M059J (cell line): ENCODE data around the gene SP140L. TPM values are rescaled to one million over a fixed set of nuclear protein-coding genes. Genes with fewer than 3 reads are reported as not detected.
"Not testable (repeated sequence)": the region's sequence is repeated elsewhere in the genome, so short reads cannot be mapped to it uniquely, and the experiment has no call there.

Experiments
- DNase-seq: peaks from one replicate; pipeline ENCODE4 v3.0.0-alpha.2; 2012; ENCODE audit warnings: low read depth
- total RNA-seq: library from RNA; depleted of rRNA; stranded (reverse); fragments of >200 nt; shearing (Covaris generic); gene quantifications from 2 replicates; pipeline ENCODE4 v1.2.3, GENCODE V29; 2014

SP140L gene
- total RNA-seq, 1 experiment from 2014 or later, result 11.2 TPM

DNA sequence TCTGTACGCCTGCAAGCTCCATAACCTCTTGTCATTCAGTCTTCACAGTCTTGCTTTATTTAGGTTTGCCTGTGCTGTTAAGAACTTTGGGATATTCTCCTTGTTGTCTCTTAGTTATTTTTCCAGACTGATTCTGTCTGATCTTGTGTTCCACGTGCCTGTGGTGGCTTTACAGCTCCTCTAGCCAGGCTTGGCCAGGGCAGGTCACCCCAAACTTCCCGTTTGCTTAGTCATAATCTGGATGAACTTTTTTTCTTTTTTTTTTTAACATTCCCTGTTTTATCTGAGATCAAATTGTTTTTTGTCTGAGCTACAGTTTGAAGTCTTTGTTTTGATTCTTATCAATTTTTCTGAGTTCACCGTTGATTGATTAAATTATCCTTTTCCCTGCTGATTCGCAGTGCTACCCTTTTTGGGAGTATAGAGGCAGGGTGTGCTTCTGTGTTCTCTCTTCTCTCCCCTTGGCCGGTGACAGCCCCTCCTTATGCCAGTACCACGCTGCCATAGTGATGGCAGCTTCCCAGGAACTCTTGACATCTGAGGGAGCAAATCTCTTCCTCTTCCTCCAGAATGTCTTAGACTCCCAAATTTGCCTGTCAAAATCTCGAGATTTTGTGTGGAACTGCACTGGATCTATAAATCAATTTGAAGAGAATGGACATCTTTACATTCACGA is 91.5 kb downstream of the SP140L start:
- DNase-seq, result peak; percentile 83

DNA sequence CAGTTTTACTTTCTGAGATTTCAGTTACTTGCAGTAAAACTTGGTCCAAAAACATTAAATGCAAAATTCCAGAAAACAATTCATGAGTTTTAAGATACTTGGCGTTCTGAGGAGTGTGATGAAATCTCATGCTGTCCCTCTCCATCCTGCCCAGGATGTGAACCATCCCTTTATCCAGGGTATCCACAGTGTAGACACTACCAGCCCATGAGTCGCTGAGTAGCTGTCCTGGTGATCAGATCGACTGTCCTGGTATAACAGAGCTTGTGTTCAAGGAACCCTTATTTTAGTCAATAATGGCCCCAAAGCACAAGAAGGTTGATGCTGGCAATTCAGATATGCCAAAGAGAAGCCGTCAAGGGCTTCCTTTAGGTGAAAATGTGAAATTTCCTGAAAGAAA is 92.2 kb downstream of the SP140L start:
- DNase-seq, result no peak

DNA sequence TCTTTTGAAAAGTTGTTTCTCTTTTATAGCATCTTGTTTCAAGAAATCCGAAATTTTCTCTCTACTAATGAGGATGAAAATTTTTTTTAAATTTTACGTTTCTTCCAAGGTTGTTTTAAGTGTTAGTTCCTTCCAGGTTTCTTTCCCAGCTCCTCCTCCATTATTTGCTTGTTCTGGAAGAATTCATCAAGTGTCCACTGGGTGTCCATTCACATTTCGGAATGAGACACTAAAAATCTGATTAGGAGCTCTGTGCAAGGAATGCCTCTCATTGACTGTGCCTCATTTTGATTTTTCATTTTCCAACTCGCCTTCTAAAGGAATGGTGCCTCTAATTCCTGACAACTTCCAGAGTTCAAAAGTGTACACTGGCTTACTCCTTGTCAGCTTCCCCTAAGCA is 95.2 kb downstream of the SP140L start:
- DNase-seq, result no peak

DNA sequence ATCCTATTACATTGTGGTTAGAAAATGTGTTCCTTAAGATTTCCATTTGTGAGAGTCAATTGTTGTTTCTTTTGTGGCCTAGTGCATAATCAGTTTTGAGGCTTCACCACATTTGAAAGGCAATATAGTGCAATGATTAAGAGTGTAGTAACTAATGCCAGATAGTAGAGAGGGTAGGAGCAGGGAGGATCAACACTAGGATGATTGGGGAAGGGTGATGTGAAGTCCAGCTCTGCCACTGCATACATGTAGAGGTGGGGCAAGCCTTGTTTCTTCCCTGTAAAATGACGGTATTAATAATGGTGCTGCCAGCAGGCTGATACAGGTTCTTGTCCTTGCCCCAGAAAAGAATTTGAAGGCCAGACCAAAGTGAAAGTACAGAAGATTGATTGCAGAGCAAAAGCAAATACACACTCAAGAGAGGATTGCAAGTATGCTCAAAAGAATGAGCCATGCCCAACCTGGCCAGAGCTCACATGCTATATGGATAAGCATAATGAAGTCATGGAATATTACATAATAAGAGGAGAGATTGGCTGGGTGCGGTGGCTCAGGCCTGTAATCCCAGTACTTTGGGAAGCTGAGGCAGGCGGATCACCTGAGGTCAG is 97.0 kb downstream of the SP140L start:
- peak; percentile 63 for DNase-seq

DNA sequence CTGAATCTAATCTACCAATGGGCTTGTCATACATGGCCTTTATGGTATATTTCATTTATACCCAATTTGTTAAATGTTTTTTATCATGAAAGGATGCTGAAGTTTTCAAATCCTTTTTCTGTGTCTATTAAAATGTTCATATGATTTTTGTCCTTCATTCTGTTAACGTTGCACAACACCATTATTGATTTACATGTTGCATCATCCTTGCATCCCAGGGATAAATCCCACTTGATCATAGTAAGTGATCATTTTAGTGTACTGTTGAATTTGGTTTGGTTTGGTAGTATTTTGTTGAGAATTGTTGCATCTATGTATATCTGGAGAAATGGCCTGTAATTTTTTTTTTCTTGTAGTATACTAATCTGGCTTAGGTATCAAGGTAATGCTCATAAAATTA is 98.4 kb downstream of the SP140L start:
- no peak for DNase-seq

DNA sequence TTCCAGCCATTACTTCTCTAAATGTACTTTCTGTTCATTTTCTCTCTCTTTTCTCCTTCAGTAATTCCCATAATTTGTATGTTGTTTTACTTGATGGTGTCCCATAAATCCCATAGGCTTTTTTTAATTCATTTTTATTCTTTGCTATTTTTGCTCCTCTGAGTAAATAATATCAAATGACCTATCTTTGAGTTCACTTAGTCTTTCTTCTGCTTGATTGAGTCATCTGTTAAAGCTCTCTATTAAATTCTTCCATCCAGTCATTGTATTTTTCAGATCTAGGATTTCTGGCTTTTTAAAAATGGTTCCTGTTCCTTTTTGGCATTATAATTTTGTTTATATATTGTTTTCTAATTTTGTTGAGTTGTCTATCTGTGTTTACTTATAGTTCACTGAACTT is 102.5 kb downstream of the SP140L start:
- no peak for DNase-seq

DNA sequence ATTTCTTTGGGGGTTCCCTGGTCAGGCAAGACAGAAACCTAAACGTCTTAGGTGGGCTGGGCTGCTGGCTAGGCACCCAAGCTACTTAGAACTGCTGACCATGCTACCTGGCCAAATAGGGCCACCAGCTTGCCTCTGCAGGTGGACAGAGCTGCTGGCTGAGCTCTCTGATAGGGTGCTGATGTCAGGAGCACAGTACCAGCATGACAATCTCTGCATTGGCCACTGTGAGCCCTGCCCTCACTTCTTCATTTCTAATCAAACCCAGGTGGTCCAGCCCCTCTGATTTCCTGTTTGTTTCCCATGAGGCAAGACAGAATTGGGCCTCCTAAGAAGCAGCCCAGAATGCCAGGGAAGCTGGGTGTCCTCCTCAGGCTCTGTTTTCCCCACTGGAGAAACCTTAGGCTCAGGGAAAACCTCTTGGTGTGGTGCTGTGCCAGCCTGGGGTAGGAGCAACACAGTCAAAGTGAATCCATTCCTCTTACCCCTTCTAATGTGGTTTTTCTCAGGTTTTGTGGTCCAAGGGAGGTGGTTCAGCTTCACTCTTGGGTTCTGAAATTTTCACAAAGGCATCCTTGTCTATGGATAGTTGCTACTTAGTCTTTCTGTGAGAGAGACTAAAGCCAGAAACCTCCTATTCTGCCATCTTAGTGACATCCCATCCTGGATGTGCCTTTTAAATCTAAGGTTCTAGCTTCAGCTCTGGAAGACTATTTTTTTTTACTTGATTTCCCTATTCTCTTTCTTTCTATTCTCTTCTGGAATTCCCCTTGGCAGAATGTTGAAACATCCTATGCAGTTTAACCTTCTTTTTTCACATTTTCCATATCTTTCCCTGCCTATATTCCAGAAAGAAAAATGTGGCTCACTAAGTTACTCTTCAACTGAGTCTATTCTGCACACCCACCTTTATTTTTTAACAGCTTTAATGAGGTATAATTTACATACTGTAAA is 104.2 kb downstream of the SP140L start:
- DNase-seq, result no peak

DNA sequence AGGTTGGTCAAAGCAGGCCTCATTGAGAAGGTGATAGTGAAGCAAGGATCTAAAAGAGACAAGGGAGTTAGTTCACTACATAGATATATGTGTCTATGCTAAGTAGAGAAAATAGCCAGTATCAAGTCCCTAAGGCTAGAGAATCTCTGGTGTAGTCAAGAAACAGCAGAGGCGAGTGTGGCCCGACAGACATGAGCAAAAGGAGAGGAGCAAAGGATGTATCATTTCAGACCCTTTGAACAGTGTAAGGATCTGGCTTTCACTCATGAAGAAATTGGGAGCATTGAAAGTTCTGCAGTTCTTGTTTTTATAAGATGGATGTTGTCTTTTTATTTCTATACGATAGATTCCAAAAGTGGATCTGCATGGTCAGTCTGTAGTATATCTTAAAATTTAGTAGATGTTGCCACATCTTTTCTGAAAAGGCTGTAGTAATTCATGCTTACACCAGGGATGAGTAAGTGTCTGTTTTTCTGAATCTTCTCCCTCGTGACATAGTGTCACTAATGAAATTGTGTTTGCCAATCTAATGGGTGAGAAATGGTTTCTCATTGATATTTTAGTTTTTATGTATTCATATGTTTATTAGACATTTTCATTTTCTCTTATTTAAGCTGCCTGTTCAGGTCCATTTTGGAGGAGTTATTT is 107.8 kb downstream of the SP140L start:
- DNase-seq, result no peak

GRCh38 chr2:230435431-230435830 is 108.4 kb downstream of the SP140L start:
- no peak for DNase-seq

DNA sequence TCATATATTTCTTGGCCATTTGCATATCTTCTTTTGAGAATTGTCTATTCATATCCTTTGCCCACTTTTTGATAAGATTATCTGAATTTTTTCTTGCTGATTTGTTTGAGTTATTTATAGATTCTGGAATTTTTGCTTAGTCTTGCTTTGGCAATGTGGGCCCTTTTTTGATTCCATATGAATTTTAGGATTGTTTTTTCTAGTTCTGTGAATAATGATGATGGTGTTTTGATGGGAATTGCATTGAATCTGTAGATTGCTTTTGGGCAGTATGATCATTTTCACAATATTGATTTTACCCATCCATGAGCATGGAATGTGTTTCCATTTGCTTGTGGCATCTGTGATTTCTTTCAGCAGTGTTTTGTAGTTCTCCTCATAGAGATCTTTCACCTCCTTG is 112.1 kb downstream of the SP140L start:
- not testable (repeated sequence) for DNase-seq

DNA sequence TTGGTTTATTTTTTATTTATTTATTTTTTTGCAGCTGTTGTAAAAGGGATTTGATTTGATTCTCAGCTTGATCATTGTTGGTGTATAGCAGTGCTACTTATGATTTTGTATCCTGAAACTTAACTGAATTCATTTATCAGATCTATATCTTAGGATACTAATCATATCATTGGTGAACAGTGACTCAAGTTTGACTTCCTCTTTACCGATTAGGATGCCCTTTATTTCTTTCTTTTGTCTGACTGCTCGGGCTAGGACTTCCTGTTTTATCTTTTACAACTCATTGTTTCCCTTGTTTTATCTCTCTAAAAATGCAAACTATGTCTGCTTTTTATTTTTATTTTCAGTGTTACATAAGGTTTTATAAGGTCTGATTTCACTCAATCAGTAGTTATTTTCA is 112.6 kb downstream of the SP140L start:
- DNase-seq, result no peak

DNA sequence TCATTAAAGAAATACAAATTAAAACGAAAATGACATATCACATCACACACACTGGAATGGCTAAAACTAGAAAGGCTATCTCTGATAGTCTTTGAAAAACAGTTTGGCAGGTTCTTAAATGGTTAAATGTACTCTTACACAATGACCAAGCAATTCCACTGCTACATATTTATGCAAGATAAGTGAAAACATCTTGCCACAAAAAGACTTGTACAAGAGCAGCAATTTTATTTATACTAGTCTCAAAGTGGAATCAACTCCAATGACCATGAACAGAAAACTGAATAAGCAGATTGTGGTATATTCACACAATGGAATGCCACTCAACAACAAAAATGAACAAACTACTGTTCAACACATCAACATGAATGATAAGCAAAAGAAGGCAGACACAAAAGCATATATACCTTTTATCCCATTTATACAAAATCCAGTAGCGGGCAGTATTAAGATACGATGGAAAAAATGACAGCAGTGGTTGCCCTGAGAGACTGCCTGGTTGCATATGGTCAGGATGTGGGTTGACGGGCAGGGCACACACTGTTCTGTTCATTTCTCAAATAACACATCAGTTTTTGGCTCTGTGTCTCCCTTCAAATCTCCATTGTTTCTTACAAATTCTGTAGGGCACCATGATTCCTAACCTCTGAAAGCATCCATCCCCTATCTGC is 114.4 kb downstream of the SP140L start:
- peak; percentile 25 for DNase-seq

DNA sequence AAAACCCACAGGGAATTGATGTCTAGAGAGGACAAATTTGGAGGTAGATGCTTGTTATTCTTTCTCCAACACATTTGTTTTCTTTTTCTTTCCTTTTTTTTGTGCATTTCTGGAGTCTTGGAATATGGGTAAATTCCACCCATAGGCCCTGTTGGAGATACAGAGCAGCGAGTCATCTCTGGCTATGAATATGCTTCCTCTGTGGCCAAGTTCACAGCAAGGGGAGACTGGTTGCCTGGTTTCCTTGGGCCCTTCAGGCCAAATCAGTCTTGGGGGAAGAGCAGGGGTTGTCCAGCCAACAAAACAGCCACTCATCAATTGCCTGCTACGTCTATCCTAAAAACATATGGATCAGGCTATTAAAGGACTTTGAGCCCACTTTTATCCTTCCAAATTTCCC is 116.5 kb downstream of the SP140L start:
- peak; percentile 84 for DNase-seq

DNA sequence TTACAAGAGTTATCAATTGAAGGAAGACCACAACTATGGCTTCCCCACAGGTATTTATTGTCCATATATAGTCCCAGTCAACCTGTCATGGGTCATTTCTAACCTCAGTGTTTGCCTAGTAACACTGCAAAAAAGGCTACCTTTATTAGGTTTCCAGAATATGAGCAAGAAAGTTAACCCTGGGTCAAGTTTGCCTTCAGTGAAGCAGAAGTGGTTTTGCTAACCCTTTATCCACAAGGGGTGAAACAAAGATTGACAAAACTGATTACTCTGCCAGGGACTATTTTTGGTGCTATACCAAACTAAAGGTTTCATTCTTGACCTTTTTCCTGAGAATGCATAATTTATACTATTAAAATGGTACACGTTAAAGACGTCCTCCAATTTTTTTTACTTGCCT is 117.8 kb downstream of the SP140L start:
- DNase-seq, result no peak

GRCh38 chr2:230447036-230447435 is 120.0 kb downstream of the SP140L start:
- DNase-seq, result no peak

DNA sequence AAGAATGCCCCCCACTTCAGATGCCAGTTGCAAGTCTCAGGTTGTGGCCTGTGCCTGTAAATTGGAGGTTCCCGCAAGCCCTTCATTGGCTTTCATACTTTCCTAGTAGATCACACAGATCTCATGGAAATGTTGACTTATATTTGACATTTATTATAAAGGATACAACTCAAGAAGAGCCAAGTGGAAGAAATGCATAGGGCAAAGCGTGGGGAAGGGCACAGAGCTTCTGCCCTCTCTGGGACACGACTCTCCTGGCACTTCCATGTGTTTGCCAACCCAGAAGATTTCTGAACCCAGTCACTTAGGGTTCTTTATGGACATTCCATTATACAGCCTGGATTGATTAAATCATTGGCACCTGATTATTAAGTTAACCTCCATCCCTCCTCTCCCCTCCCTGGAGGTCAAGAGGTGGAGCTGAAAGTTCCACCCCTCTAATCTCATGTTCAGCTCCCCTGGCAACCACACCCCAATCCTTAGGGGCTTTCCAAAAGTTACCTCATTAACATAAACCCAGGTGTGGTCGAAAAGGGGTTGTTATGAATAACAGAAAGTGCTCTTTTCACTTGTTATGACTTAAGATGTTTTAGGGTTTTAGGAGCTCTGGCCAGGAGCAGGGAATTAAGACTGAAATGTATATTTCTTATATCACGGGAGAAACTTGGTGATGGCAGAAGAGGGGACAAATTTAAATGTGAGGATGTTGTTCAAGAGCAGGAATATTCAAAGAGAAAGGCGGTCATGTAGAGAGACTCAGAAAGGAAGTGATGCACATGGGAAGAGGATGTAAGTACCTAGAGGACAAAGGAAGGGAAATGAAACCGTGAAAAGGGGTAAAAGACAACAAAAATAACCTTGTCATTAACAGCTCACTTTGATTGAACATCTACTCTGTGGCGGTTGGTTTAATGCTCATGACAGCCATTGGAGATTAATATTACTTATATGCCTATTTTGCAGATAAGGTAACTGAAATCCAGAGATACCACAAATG is 120.8 kb downstream of the SP140L start:
- no peak for DNase-seq

- no peak for DNase-seq
Observed at GRCh38 chr2:230449901-230450467, 123.0 kb downstream of the SP140L start.

DNA sequence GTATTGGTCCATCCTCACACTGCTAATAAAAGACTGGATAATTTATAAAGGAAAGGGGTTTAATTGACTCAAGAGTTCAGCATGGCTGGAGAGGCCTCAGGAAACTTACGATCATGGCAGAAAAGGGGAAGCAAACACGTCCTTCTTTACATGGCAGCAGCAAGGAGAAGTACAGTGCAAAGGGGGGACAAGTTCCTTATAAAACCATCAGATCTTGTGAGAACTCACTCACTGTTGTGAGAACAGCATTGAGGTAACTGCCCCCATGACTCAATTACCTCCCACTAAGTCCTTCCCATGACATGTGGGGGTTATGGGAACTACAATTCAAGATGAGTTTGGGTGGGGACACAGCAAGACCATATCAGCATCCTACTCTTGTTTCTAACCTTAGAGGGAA is 126.0 kb downstream of the SP140L start:
- no peak for DNase-seq
